NOMO-1 (cell line): ENCODE measurements around the gene MPL.

ENCODE experiments used
- DNase-seq, 2 experiments: peaks; one replicate each; lab custom pipeline; 2025; ENCODE audit not compliant: unreplicated experiment in 2 of 2; lab: John Stamatoyannopoulos, UW

MPL gene

GRCh38 chr1:43402089-43402865 is 64.7 kb downstream of the MPL start:
- DNase-seq = no peak
